HG02623 (cell line): ENCODE results near the gene CACNA2D2.

Source experiments
- ATAC-seq: cut with Tn5 transposase; IDR thresholded peaks from one replicate; pipeline ENCODE4 v1.9.1; 2021; ENCODE audit warnings: moderate library complexity; ENCODE audit not compliant: unreplicated experiment

The CACNA2D2 gene

GRCh38 chr3:50467919-50468318 lies 35.5 kb downstream of the CACNA2D2 start:
- no peak for ATAC-seq

GRCh38 chr3:50466177-50466576 lies 37.3 kb downstream of the CACNA2D2 start:
- no peak for ATAC-seq

- no peak for ATAC-seq
Measured at GRCh38 chr3:50464569-50464968, 38.9 kb downstream of the CACNA2D2 start.

- ATAC-seq = no peak
Measured at GRCh38 chr3:50459785-50460184, 43.6 kb downstream of the CACNA2D2 start.

GRCh38 chr3:50457988-50458387 lies 45.4 kb downstream of the CACNA2D2 start:
- no peak for ATAC-seq

- no peak for ATAC-seq
Measured at GRCh38 chr3:50455161-50456018, 48.0 kb downstream of the CACNA2D2 start.

- ATAC-seq = no peak
Measured at GRCh38 chr3:50454481-50455070, 48.9 kb downstream of the CACNA2D2 start.

- ATAC-seq = no peak
Measured at GRCh38 chr3:50453907-50454306, 49.5 kb downstream of the CACNA2D2 start.

GRCh38 chr3:50450209-50450921 lies 53.1 kb downstream of the CACNA2D2 start:
- no peak for ATAC-seq

GRCh38 chr3:50448752-50449539 lies 54.5 kb downstream of the CACNA2D2 start:
- no peak for ATAC-seq

GRCh38 chr3:50447290-50447840 lies 56.1 kb downstream of the CACNA2D2 start:
- no peak for ATAC-seq

- no peak for ATAC-seq
Measured at GRCh38 chr3:50445919-50446318, 57.5 kb downstream of the CACNA2D2 start.

GRCh38 chr3:50444782-50445181 lies 58.7 kb downstream of the CACNA2D2 start:
- ATAC-seq = no peak

GRCh38 chr3:50444213-50444612 lies 59.2 kb downstream of the CACNA2D2 start:
- no peak for ATAC-seq

- ATAC-seq = no peak
Measured at GRCh38 chr3:50442945-50443579, 60.4 kb downstream of the CACNA2D2 start.

GRCh38 chr3:50441424-50442217 lies 61.8 kb downstream of the CACNA2D2 start:
- no peak for ATAC-seq

GRCh38 chr3:50436114-50436674 lies 67.2 kb downstream of the CACNA2D2 start:
- no peak for ATAC-seq

GRCh38 chr3:50435371-50436113 lies 67.9 kb downstream of the CACNA2D2 start:
- no peak for ATAC-seq
